T-helper 1 cell treated with Interleukin-12 subunit alpha and Interleukin-12 subunit beta and Interleukin-4 antibody, amounts not matched to agents 30 ng/mL and 1 ng/mL, for 36 hours (primary cell): Measurements from ENCODE around the gene NDST3. TPM values are rescaled to one million over a fixed set of nuclear protein-coding genes. Genes with fewer than 3 reads are reported as not detected.

Experiments
- intact Hi-C: fragments of 100-400 bp; cut with micrococcal nuclease; formaldehyde crosslinking; loops from one replicate; pipeline ENCODE4 v1.15.1; 2024
- total RNA-seq: library from RNA; stranded (reverse); gene quantifications from 2 replicates; pipeline ENCODE4 v1.2.3, GENCODE V29; 2022

The NDST3 gene
- total RNA-seq, 1 donor from 2014 or later, result not detected

DNA sequence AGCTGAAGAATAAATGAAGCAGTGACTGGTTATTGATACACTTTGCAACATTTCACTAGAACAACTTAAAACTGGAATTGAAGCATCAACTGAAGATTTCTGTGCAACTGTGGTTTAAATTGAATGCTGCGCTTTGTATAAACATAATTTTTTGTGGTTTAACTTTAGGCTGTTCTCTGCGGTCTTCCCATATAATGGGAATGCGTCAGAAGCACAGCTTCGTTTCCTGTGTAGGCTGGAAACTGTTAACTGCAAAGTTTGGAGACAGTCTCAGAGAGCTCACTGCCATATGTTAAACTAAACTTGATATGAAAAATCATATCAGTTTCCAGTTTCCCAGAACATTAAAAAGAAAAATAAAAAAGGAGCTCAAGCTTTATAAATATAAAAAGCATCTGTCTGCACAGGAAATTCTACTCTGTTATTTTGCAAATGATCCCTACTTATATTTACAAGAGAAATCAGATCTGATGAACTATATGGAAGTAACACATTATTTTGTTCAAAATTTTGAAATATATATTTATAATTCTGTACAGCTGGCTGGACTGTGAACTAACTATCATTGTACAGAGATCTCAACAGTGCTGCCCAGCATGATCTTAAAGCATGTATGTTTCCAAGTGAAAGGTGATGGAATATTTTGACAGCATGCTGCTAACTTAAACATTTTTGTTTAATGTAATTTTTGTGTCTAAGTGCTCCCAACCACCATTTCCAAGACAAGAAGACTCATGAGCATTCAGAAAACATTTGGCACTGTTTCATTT lies 139.9 kb downstream of the NDST3 start:
- intact Hi-C loops, result no loop called here

DNA sequence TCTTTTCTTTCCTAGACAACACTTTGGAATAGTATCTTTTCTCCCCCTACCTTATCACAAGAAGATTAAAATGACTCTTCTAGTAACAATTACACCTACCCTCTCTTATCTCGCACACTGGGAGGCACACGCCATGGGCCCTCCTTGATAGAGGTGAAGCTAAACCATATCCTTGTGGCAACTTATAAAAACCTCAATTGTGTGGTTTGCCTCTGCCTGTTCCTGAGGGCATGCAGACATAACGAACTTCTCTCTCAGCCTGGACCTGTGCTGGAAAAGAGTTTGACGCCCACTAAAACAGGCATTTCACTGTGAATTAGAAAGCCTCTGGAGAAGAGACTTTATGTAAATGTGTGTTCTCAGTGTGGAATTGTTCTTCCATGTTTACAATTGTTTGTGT lies 141.2 kb downstream of the NDST3 start:
- intact Hi-C loops, result loop anchor here (5.0 kb wide), 1 partner anchor 98 kb away; no protein-coding TSS in a partner anchor

- intact Hi-C loops, result loop anchor here (5.0 kb wide), 1 partner anchor 100 kb away; no protein-coding TSS in a partner anchor
Observed at GRCh38 chr4:118177126-118177525, 142.8 kb downstream of the NDST3 start.

DNA sequence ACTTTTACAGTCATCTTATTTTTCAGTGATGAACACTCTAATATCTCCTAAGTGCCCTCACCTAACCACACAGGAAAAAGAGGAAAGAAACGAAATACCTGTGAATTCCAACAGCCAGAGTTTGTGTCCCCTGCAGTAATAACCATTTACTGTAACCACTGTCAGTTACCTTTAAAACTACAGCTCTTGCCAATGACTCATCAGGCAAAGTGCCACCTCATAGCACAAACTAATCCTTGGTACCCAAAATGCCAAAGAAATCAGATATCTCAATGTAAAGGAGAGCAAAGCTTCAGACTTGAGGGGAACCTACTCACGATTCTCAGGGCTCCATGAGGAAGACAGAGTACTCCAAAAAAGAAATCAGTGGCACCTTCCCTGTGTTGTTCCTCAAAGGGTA lies 146.5 kb downstream of the NDST3 start:
- intact Hi-C loops, result no loop called here

DNA sequence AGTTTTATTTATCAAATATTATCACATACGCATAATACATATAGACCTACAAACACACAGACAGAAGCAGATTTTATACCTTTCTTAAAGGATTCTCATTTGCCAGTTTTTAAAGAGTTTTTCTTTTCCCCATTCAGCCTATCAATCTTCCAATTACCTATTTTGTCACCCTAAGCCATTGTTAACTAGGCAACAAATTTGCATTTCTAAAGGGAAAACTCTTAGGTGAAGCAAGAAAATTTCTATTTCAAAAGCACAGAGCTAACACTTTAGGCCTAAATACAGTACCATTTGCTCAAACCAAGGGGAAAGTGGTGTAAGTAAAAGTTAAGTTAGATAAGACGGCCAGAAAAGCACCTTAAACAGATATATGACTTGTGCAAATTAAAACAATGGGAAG lies 156.6 kb downstream of the NDST3 start:
- intact Hi-C loops, result no loop called here

- intact Hi-C loops, result no loop called here
Observed at GRCh38 chr4:118193421-118193820, 159.1 kb downstream of the NDST3 start.

DNA sequence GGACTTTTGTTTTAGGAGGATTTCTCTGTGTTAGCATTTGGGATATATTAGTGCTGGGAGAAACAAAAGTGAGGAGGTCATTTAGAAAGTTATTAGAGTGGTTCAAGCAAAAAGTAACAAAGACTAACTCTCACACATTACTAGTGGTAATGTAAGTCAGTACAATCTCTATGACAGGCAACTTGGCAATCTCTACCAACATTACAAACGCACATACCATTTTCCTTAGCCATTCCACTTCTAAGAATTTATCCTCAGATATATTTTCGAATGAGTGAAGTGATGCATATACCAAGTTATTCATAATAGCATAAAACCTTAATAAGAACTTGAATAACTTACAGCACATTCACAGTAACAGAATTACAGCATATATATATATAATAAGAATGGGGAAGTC lies 172.3 kb downstream of the NDST3 start:
- intact Hi-C loops, result no loop called here

DNA sequence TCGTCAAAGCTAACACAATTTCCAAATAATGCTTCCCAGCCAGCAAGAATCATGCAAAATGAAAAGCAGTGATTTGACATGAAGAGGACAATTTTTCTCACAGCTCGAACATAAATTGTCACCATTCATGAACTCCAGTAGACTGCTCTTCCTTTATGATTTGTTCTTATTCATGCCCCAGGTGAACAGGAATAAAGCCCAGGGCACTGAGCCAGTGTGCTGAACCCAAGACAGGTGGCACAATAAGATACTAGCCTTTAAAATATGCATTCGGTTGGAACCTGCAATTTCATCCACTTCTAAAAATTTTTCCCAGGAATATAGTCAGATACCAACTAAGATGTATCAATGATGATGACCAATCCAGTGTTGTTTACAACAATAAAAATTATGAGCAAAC lies 178.8 kb downstream of the NDST3 start:
- intact Hi-C loops, result no loop called here

DNA sequence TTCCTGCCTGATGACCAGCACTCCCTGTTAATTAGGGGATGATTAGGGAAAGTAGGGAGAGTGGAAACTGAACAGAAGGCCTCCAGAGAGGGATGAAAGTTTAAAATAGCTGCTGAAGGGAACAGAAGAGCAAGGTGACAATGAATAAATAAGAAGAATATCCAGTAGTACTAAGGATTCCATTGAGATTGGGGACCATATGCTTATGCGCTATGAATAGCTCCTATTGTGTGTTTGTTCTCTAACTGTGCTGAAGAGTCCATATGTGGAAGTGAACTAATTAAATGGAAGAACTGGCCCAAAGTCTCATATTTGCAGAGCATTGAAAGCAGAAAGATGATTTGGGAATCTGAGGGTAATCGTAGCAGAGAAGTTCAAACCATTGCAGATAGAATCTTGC lies 181.5 kb downstream of the NDST3 start:
- intact Hi-C loops, result no loop called here

DNA sequence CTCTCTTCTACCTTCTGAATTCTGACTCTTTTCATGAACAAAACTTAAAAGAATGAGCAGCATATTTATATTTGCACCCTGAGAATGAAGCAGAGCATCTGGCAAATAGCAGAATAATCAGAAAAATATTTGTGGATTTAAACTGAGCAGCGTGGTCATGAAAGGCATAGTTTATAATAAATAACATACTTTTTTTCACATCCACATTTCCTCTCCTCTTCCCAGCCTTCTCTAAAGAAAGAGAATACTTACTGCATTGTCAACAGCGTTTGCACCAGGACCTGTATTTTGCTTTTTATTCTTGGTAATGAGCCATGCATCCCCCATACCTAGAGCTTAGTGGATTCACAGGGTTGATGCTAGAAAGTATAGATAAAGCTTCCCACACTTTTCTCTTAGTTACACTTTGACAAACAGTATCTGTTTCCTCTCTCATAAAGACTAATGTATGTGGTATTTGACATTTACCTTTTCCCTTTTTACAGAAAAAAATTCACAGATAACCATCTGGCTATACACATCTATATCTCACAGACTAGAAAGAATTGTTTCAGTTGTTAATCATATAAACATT lies 187.0 kb downstream of the NDST3 start:
- intact Hi-C loops, result no loop called here

DNA sequence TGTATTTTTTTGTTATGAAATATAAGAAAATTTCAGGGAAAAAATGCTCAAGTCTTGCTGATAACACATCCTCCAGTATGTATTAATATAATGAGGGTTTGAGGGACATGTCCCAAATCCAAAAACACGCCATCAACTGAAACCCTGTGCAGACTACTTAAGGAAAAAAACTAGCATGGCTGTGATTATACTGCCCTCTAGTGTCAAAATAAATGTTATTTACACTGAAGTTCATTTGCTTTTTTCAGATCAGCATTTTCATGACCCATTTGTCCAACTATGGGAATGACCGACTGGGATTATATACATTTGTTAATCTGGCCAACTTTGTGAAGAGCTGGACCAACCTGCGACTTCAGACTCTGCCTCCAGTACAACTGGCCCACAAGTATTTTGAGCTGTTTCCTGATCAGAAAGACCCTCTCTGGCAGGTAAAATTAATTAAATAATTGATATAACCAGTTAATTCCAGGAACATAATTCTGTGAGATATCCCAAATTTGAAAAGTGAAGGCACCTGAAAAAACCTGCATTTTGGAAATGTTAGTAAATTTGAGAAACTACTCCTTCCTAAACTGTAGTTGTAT lies 190.1 kb downstream of the NDST3 start:
- intact Hi-C loops, result loop anchor here (1.0 kb wide), 3 partner anchors 46 to 776 kb away; no protein-coding TSS in a partner anchor

DNA sequence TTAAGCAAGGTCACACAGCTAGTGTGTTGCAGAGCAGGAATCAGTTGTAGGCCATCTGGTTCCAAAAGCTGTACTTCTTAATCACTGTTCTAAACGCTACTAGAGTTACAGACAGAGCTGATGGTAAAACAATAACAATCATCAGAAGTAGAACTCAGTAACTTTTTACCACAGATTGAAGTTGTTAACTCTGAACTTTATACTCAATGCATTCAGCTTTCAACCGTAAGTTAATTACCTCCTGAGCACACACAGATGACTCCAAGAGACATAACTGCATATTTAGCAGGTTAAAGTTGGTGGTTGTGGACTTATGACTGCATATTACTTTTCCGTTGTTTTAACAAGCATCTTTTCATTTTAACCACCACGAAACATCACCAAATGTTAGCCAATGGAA lies 191.2 kb downstream of the NDST3 start:
- intact Hi-C loops, result no loop called here

- intact Hi-C loops, result no loop called here
Observed at GRCh38 chr4:118226311-118227010, 192.2 kb downstream of the NDST3 start.

DNA sequence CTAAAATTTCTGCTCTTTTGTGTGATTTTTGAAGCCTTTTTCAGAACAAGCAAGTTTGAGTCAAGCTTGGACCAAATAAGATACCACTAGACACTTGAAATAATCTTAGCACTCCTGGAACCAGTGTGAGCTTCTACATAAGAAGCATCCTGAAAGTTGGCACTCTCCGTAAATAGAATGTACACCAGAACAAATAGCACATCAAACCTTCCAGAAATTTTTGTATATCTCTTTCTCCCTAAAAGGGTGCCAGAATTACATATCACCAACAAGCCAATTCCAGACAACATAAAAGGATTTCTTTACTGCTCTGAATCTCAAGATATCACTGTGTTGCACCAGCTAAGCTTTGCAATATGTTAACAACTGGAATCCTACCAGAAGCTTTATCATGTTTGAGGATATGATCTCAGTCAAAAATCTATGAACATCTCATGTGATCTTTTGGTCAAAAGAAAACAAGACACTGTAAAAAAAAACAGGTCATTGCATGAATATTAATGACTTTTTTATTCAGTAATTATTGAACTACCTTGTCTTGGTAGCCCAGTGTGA lies 201.4 kb downstream of the NDST3 start:
- intact Hi-C loops, result no loop called here

DNA sequence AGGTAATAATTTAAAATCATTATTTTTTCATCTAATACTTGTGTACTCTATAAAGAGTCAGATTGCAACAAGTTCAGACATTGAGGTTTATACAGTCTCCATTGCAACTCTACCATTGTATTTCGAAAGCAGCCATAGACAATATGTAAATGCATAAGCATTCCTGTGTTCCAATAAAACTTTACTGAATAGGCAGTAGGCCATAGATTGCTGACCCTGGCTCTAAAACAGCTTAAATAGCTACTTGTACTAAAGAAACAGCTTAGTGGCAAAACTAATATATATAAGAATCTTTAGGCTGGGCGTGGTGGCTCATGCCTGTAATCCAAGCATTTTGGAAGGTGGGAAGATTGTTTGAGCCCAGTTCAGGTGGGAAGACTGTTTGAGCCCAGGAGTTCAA lies 203.2 kb downstream of the NDST3 start:
- intact Hi-C loops, result no loop called here

DNA sequence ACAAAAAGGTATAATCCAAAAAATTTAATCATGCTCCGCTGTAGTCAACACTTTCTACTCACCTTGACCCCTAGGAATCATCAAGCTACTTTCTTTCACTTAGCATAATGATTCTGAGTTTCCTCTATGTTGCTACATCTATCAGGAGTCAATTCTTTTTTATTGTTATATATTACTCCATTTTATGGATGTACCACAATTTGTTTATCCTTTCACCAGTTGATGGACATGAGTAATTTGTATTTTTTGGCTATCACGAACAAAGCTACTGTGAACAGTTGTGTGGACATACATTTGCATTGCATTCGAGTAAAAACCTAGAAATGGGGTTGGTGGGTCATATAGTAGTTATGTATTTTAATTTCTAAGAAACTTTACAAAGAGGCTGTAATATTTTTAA lies 215.6 kb downstream of the NDST3 start:
- intact Hi-C loops, result no loop called here

- intact Hi-C loops, result no loop called here
Observed at GRCh38 chr4:118254368-118254767, 220.1 kb downstream of the NDST3 start.

DNA sequence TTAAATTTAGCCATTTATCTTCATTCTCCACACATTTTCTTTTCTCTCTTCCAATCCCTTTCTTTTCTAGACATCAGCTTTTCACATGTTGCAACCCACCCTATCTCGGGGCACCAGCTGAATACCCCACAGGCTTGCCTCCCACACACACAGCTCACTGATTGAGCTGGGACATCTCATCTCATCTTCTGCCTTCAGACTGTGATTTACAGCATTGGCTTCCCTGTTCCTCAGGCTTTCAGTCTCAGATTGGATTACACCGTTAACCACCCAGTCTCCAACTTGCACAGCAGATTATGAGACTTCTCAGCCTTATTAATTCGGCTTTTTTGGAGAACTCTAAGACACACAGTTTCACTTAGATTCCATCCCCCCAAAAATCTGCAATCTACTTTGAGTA lies 224.8 kb downstream of the NDST3 start:
- intact Hi-C loops, result no loop called here

DNA sequence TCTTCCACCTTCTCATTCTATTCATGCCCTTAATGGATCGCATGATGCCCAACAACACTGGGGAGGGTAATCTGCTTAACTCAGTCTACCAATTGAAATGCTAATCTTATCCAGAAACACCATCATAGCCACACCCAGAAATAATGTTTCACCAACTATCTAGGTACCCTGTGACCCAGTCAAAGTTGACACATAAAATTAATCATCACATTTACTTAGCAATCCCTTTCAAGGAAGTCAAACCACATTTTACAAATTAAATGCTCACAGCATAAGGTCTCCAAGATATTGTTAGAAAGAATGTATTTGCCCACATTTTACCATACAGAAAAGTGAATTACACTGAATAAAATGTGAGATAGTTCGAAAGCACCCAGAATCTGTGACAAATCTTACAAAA lies 226.0 kb downstream of the NDST3 start:
- intact Hi-C loops, result no loop called here

DNA sequence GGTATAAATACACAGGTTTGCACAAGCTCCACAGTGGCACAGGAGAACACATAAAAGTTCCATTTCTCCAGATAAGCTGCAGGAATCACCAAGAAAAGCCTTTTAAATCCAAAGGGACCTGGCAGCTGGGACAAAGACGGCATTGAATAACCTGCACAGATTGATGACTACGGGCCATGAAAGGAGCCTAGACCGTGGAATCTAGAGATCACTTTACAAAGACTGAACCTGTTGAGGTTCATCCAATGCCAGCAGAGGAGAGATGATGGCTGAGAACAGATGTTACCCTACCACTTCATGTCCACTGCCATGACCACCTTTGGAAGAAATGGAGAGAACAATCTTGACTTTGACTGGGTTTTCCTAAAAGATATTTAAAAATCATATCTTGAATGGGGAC lies 229.8 kb downstream of the NDST3 start:
- intact Hi-C loops, result no loop called here

GRCh38 chr4:118265312-118266144 lies 231.2 kb downstream of the NDST3 start:
- intact Hi-C loops, result loop anchor here (1.0 kb wide), 1 partner anchor 13 kb away; no protein-coding TSS in a partner anchor
